Measurements from ENCODE around the gene CD84.

The CD84 gene

DNA sequence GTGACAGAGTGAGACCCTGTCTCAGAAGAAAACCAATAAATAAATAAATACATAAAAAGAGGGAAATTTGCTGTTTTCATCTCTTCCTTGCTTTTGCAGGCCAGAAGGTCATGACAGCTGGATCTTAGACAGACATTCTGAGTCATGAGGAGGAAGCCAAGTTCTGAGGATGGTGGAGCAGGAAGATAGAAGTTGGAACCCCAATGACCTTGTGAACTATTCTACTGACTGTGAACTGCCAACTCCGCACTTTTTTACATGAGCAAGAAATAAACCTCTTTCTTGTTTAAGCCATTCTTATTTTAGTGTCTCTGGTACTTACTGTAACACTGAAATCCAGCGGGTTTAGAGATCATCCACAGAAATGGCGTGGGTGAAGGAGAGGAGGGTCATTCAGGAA, 8.5 kb downstream of the CD84 start:
- no peak overlapping the region for H3K4me3 ChIP-seq (replicated peaks; ENCODE audit: insufficient read depth, low read length)
- no peak for DNase-seq (ENCODE audit: low read depth in 1 of 2, low spot score in 1 of 2)
- H3K27ac ChIP-seq (replicated peaks), result no peak overlapping the region
- TF ChIP-seq, protein P1, sequence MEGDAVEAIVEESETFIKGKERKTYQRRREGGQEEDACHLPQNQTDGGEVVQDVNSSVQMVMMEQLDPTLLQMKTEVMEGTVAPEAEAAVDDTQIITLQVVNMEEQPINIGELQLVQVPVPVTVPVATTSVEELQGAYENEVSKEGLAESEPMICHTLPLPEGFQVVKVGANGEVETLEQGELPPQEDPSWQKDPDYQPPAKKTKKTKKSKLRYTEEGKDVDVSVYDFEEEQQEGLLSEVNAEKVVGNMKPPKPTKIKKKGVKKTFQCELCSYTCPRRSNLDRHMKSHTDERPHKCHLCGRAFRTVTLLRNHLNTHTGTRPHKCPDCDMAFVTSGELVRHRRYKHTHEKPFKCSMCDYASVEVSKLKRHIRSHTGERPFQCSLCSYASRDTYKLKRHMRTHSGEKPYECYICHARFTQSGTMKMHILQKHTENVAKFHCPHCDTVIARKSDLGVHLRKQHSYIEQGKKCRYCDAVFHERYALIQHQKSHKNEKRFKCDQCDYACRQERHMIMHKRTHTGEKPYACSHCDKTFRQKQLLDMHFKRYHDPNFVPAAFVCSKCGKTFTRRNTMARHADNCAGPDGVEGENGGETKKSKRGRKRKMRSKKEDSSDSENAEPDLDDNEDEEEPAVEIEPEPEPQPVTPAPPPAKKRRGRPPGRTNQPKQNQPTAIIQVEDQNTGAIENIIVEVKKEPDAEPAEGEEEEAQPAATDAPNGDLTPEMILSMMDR (IDR thresholded peaks at IDR 0.05; ENCODE audit: insufficient read depth, low read length), result no peak
- TF ChIP-seq SPI1 (IDR thresholded peaks at IDR 0.05; ENCODE audit: borderline replicate concordance, low read depth), result no peak
- no peak for TF ChIP-seq GABPA (IDR thresholded peaks at IDR 0.05; ENCODE audit: low read depth)
- TF ChIP-seq, protein P2, sequence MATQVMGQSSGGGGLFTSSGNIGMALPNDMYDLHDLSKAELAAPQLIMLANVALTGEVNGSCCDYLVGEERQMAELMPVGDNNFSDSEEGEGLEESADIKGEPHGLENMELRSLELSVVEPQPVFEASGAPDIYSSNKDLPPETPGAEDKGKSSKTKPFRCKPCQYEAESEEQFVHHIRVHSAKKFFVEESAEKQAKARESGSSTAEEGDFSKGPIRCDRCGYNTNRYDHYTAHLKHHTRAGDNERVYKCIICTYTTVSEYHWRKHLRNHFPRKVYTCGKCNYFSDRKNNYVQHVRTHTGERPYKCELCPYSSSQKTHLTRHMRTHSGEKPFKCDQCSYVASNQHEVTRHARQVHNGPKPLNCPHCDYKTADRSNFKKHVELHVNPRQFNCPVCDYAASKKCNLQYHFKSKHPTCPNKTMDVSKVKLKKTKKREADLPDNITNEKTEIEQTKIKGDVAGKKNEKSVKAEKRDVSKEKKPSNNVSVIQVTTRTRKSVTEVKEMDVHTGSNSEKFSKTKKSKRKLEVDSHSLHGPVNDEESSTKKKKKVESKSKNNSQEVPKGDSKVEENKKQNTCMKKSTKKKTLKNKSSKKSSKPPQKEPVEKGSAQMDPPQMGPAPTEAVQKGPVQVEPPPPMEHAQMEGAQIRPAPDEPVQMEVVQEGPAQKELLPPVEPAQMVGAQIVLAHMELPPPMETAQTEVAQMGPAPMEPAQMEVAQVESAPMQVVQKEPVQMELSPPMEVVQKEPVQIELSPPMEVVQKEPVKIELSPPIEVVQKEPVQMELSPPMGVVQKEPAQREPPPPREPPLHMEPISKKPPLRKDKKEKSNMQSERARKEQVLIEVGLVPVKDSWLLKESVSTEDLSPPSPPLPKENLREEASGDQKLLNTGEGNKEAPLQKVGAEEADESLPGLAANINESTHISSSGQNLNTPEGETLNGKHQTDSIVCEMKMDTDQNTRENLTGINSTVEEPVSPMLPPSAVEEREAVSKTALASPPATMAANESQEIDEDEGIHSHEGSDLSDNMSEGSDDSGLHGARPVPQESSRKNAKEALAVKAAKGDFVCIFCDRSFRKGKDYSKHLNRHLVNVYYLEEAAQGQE (IDR thresholded peaks at IDR 0.05; ENCODE audit: insufficient replicate concordance, low read depth), result no peak
- TF ChIP-seq POLR2AphosphoS5 (IDR thresholded peaks at IDR 0.05; ENCODE audit: low read depth), result no peak
- H3K27me3 ChIP-seq (ENCODE audit: insufficient read depth, poor library complexity, severe bottlenecking), result no peaks in the 10 kb centered on the region

DNA sequence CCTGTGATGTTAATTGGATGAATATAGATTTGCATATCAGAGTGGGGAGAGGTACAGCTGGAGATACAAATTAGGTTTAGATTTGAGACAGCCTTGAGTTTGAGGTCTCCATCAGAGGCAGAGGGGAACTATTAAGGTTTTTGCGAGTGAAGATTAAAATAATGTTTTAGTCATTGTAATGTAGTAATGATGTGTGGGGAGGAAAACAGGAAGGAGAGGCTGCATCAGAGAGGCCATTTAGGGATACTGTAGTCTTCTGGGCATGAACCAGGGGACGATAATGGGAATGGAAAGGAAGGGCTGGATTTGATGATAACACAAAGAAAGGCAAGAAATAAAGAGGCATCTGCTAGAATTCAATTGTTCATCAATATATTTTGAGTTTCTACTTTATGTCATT, 9.5 kb downstream of the CD84 start:
- no peak overlapping the region for H3K4me3 ChIP-seq (replicated peaks; ENCODE audit: insufficient read depth, low read length)
- no peak overlapping the region for H3K27ac ChIP-seq (replicated peaks)
- DNase-seq (ENCODE audit: low read depth in 1 of 2, low spot score in 1 of 2), result no peak
- no peaks in the 10 kb centered on the region for H3K27me3 ChIP-seq (ENCODE audit: insufficient read depth, poor library complexity, severe bottlenecking)
- TF ChIP-seq POLR2AphosphoS5 (IDR thresholded peaks at IDR 0.05; ENCODE audit: low read depth), result no peak
- TF ChIP-seq SPI1 (IDR thresholded peaks at IDR 0.05; ENCODE audit: borderline replicate concordance, low read depth), result no peak
- TF ChIP-seq, protein P1 (IDR thresholded peaks at IDR 0.05; ENCODE audit: insufficient read depth, low read length), result no peak
- TF ChIP-seq, protein P2 (IDR thresholded peaks at IDR 0.05; ENCODE audit: insufficient replicate concordance, low read depth), result no peak
- no peak for TF ChIP-seq GABPA (IDR thresholded peaks at IDR 0.05; ENCODE audit: low read depth)

GRCh38 chr1:160567858-160568682, 11.2 kb downstream of the CD84 start:
- no peak overlapping the region for H3K4me3 ChIP-seq (replicated peaks; ENCODE audit: insufficient read depth, low read length)
- H3K27me3 ChIP-seq (ENCODE audit: insufficient read depth, poor library complexity, severe bottlenecking), result no peaks in the 10 kb centered on the region
- H3K27ac ChIP-seq (replicated peaks), result peak overlapping the region; percentile 19; the same call in 1 of the 2 replicates
- DNase-seq (ENCODE audit: low read depth in 1 of 2, low spot score in 1 of 2), result peak in 1 of 2 experiments; percentile 46
- TF ChIP-seq, protein P1 (IDR thresholded peaks at IDR 0.05; ENCODE audit: insufficient read depth, low read length), result no peak
- TF ChIP-seq GABPA (IDR thresholded peaks at IDR 0.05; ENCODE audit: low read depth) (no peak), POLR2AphosphoS5 (IDR thresholded peaks at IDR 0.05; ENCODE audit: low read depth) (0 out of 2 replicates have a peak, but pooled peaks have one; percentile 31), SPI1 (IDR thresholded peaks at IDR 0.05; ENCODE audit: borderline replicate concordance, low read depth) (no peak)
- TF ChIP-seq, protein P2 (IDR thresholded peaks at IDR 0.05; ENCODE audit: insufficient replicate concordance, low read depth), result no peak
